Body of pancreas (tissue), 4 donors: ENCODE measurements around the gene RALGPS2. TPM values are rescaled to one million over a fixed set of nuclear protein-coding genes. Genes with fewer than 3 reads are reported as not detected.
A peak's percentile ranks its signal among the peaks of the same experiment; 100 is the strongest.

Source experiments
- ATAC-seq: fragments of 150-250 bp; one replicate; pipeline ENCODE4 v1.9.1; 2016
- DNase-seq, 4 donors: peaks; one replicate each; pipeline ENCODE4 v3.0.0-alpha.2; 2019
- H3K27ac ChIP-seq, 4 donors: fragments of 200-600 bp; sonication (generic); 1 replicate in 3 of 4; 2 replicates in 1 of 4; pipeline versions ENCODE4 v1.5.1 to v1.6.1; 2016 to 2019; ENCODE audit warnings: mild to moderate bottlenecking in 1 of 4, mixed read lengths in 1 of 4, moderate library complexity in 1 of 4
- H3K27me3 ChIP-seq, 2 donors: fragments of 200-600 bp; sonication (generic); one replicate each; pipeline ENCODE4 v1.6.0; 2016; ENCODE audit warnings: mild to moderate bottlenecking in 1 of 2
- H3K36me3 ChIP-seq, 2 donors: fragments of 200-600 bp; sonication (generic); replicated peaks in 1 of 2; 2 replicates each; pipeline ENCODE4 v1.5.1; 2016; ENCODE audit warnings: low read depth in 2 of 2; ENCODE audit not compliant: insufficient read depth in 1 of 2
- H3K4me1 ChIP-seq: fragments of 200-600 bp; sonication (generic); one replicate; pipeline ENCODE4 v1.6.0; 2016
- H3K4me3 ChIP-seq, 2 donors: fragments of 200-600 bp; sonication (generic); 1 replicate in 1 of 2; 2 replicates in 1 of 2; pipeline ENCODE4 v1.5.1; 2016 to 2019
- H3K9me3 ChIP-seq, 3 donors: fragments of 200-600 bp; sonication (generic); 1 replicate in 2 of 3; 2 replicates in 1 of 3; pipeline ENCODE4 v1.5.1; 2016
- POLR2A ChIP-seq, 3 donors: fragments of 450-650 bp; IDR thresholded peaks; one replicate each; pipeline ENCODE4 v1.6.1; 2016; ENCODE audit warnings: antibody characterized with exemption in 3 of 3, mild to moderate bottlenecking in 2 of 3
- WGBS, 2 donors: methylation state at CpG; one replicate each; pipeline ENCODE4 v1.1.5; 2017; 5-methylcytosine and 5-hydroxymethylcytosine counted together
- intact Hi-C: fragments of 100-400 bp; cut with DNase I; formaldehyde crosslinking; loops from one replicate; pipeline ENCODE4 v1.15.1; 2023
- total RNA-seq, 2 donors: library from RNA; depleted of rRNA; stranded (reverse); fragments of >200 nt; gene quantifications; one replicate each; pipeline ENCODE4 v1.1.0, GENCODE V29; 2016
- TF ChIP-seq, protein P1 (sequence below), 7 experiments: fragments of 450-650 bp in 4 of 7; fragments of 200-600 bp in 3 of 7; sonication (generic) in 3 of 7; IDR thresholded peaks; one replicate each; pipeline ENCODE4 v1.5.1; 2016 to 2019; ENCODE audit warnings: antibody characterized with exemption in 7 of 7

RALGPS2 gene
- total RNA-seq, 2 donors from 2014 or later = 9.1 to 10.9 TPM

DNA sequence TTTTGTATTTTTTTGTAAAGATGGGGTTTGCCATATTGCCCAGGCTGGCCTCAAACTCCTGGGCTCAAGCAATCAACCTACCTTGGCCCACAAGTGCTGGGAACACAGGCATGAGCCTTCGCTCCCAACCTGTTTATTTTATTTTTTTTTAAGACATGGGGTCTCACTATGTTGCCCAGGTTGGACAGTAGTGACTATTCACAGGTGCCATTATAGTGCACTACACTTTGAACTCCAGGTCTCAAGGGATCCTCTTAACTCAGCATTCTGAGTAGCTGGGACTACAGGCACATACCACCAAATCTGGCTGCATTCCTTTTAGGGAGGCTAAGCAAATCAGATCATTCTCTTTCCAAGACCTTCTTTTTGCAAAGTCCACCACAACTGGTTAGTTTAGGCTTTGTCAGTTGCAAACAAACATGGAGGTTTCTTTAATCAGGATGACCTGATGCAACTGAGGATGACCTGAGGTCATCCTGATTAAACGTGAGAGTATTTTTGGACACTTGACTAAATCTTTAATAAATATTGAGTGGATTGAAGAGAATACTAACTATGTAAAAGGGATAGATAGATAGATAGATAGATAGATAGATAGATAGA lies 30.0 kb upstream of the RALGPS2 start:
- WGBS, 2 donors = 69 to 78% methylated on average over 2 of the region's 2 CpGs
- DNase-seq (no peak), ATAC-seq (no peak)
- no peaks in the 10 kb centered on the region for H3K9me3 ChIP-seq
- H3K36me3 ChIP-seq = no peaks in the 10 kb centered on the region
- intact Hi-C loops = no loop called here
- no peak overlapping the region for H3K4me3 ChIP-seq
- no peak overlapping the region for H3K27ac ChIP-seq
- no peaks in the 10 kb centered on the region for H3K27me3 ChIP-seq
- H3K4me1 ChIP-seq = no peaks in the 10 kb centered on the region
- no peak for TF ChIP-seq POLR2A (IDR thresholded peaks at IDR 0.05)
- TF ChIP-seq, protein P1, sequence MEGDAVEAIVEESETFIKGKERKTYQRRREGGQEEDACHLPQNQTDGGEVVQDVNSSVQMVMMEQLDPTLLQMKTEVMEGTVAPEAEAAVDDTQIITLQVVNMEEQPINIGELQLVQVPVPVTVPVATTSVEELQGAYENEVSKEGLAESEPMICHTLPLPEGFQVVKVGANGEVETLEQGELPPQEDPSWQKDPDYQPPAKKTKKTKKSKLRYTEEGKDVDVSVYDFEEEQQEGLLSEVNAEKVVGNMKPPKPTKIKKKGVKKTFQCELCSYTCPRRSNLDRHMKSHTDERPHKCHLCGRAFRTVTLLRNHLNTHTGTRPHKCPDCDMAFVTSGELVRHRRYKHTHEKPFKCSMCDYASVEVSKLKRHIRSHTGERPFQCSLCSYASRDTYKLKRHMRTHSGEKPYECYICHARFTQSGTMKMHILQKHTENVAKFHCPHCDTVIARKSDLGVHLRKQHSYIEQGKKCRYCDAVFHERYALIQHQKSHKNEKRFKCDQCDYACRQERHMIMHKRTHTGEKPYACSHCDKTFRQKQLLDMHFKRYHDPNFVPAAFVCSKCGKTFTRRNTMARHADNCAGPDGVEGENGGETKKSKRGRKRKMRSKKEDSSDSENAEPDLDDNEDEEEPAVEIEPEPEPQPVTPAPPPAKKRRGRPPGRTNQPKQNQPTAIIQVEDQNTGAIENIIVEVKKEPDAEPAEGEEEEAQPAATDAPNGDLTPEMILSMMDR (IDR thresholded peaks at IDR 0.05) = no peak

DNA sequence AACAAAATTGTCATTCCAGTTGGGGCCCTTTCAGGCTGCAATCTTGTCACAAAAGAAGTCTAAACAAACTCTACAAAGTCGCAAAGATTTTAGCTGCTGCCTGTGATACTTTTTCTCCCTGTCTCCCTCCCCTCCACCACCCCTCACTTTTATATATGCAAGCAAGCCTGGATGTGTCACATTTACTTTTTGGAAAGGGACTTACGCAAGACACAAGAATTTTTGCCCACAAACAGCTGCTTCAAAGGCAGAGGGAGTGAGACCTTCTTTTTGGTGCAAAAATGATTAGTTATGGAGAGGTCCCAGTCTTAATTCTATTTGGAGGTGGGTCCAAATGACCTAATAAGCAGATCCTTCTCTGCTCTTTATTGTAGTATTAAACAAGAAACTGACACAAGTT lies 22.9 kb upstream of the RALGPS2 start:
- WGBS, 2 donors = 69 to 71% methylated on average over 2 of the region's 2 CpGs
- Histone ChIP-seq H3K36me3 (no peaks in the 10 kb centered on the region), H3K4me1 (no peaks in the 10 kb centered on the region), H3K9me3 (no peaks in the 10 kb centered on the region), H3K4me3 (no peak overlapping the region), H3K27me3 (no peaks in the 10 kb centered on the region), H3K27ac (no peak overlapping the region)
- ATAC-seq = no peak
- no peak for TF ChIP-seq POLR2A (IDR thresholded peaks at IDR 0.05)
- TF ChIP-seq, protein P1 (IDR thresholded peaks at IDR 0.05) = no peak
- intact Hi-C loops = no loop called here
- no peak for DNase-seq

DNA sequence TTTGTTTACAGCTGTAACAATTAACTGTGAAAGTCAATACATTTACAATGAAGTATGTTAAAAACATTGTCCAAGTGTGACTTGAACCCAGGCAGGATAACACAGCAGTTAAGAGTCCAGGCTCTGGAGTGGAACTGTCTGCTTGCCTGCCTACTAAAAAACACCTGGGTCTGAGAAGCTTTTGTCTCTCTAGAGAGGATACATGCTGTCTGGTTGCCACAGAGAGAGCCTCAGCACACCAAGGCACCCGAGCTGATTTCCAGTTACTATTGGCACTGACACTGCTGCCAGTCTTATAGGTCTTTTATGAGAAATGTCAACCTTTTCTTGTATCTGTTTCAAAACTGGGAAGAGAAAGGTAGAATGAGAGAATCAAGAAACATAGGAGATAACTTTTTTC lies 20.2 kb upstream of the RALGPS2 start:
- no peak for ATAC-seq

DNA sequence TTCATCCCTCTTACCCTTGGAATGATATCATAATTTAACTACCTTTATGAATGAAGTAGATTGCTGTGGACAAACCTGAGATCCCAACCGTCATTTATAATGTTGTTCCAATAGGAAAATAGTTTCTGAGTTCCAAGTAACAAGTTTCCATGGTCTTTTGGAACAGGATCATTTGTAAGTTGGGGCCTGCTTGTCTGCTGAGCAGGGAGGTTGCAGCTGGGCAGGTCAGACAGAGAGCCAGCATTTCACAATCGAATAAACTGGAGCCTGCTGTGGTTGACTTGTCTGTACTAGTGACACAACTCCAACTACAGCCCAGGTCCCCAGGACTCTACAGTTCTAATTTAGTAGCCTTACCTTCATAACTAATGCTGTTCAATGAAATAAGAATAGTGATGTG lies 18.6 kb upstream of the RALGPS2 start:
- Histone ChIP-seq H3K27ac (no peak overlapping the region), H3K36me3 (no peaks in the 10 kb centered on the region), H3K4me1 (no peaks in the 10 kb centered on the region), H3K27me3 (no peaks in the 10 kb centered on the region), H3K4me3 (no peak overlapping the region), H3K9me3 (no peaks in the 10 kb centered on the region)
- ATAC-seq (no peak), DNase-seq (peak in 1 of 4 donors; percentile 29)
- TF ChIP-seq, protein P1 (IDR thresholded peaks at IDR 0.05) = no peak
- intact Hi-C loops = no loop called here
- WGBS, 2 donors = 50 to 55% methylated on average over 2 of the region's 2 CpGs

More for the DNA sequence above, 20.2 kb upstream of the RALGPS2 start:
- no peaks in the 10 kb centered on the region for H3K9me3 ChIP-seq
- no peak for DNase-seq
- TF ChIP-seq, protein P1 (IDR thresholded peaks at IDR 0.05) = no peak
- no peak for TF ChIP-seq POLR2A (IDR thresholded peaks at IDR 0.05)
- 69 to 77% methylated on average over 1 of the region's 1 CpG for WGBS, 2 donors
- H3K27me3 ChIP-seq = no peaks in the 10 kb centered on the region
- no peak overlapping the region for H3K27ac ChIP-seq
- H3K4me3 ChIP-seq = no peak overlapping the region
- intact Hi-C loops = no loop called here
- H3K36me3 ChIP-seq = no peaks in the 10 kb centered on the region
- no peaks in the 10 kb centered on the region for H3K4me1 ChIP-seq

DNA sequence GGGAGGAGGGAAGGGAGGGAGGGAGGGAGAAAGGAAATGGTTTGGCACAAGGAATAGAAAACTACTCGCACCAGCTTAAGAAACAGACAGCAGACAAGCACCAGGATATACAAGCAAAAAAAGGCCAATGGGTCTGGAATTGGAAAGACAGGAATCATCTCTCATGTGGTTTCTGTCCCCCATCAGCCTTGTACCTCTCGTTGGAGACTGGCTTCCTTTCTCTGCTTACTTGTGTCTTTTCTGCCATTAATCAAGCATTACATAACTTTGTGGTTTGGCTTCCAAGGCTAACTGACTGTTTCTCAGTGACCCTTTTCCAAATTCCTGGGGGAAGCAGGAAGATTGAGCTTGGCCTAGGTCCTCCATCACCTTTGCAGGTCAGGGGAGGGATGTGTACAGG lies 11.8 kb upstream of the RALGPS2 start:
- no peak for DNase-seq
- Histone ChIP-seq H3K27me3 (no peaks in the 10 kb centered on the region), H3K36me3 (no peaks in the 10 kb centered on the region), H3K27ac (no peak overlapping the region), H3K4me3 (no peak overlapping the region), H3K9me3 (no peaks in the 10 kb centered on the region), H3K4me1 (no peaks in the 10 kb centered on the region)
- 52 to 55% methylated on average over 2 of the region's 2 CpGs for WGBS, 2 donors
- intact Hi-C loops = no loop called here
- no peak for ATAC-seq
- TF ChIP-seq, protein P1 (IDR thresholded peaks at IDR 0.05) = no peak
- no peak for TF ChIP-seq POLR2A (IDR thresholded peaks at IDR 0.05)
